Suprapubic skin (tissue), 3 donors: ENCODE measurements around the gene SV2C.

Source experiments
- CTCF ChIP-seq, 2 donors: fragments of 200-600 bp in 1 of 2; fragments of 450-650 bp in 1 of 2; sonication (generic) in 1 of 2; IDR thresholded peaks; one replicate each; pipeline ENCODE4 v1.5.1; 2016 to 2019; ENCODE audit warnings: antibody characterized with exemption in 2 of 2, mild to moderate bottlenecking in 1 of 2, moderate library complexity in 1 of 2
- POLR2A ChIP-seq, 2 donors: fragments of 450-650 bp; IDR thresholded peaks; one replicate each; pipeline ENCODE4 v1.6.1; 2017; ENCODE audit warnings: antibody characterized with exemption in 2 of 2, mild to moderate bottlenecking in 2 of 2, moderate library complexity in 2 of 2

GRCh38 chr5:76367623-76368371 lies 284.6 kb downstream of the SV2C start:
- TF ChIP-seq CTCF (IDR thresholded peaks at IDR 0.05) = no peak
- no peak for TF ChIP-seq POLR2A (IDR thresholded peaks at IDR 0.05)
